ENCODE measurements around the gene THAP3. TPM values are rescaled to one million over a fixed set of nuclear protein-coding genes. Genes with fewer than 3 reads are reported as not detected.

The THAP3 gene
- 18.7 and 19.4 TPM in 2 replicates for total RNA-seq

GRCh38 chr1:6624710-6625583, at the start of gene THAP3:
THAP3 (plus strand) TSS chr1:6624868; CDS start chr1:6625219, 351 bp downstream.
- peak; percentile 92 for DNase-seq (ENCODE audit: low read depth)
- peak within 1 kb of the TSS; percentile 77 for H3K4me3 ChIP-seq (ENCODE audit: low read depth, low read length)

GRCh38 chr1:6577831-6578525, 46.7 kb upstream of the THAP3 start:
- no peak for TF ChIP-seq CTCF (IDR thresholded peaks at IDR 0.05; ENCODE audit: insufficient read depth, low read depth, low read length)
- H3K4me3 ChIP-seq (ENCODE audit: low read depth, low read length) = no peak overlapping the region
- no peak for DNase-seq (ENCODE audit: low read depth)

More at GRCh38 chr1:6624710-6625583, at the start of gene THAP3:
- TF ChIP-seq CTCF (IDR thresholded peaks at IDR 0.05; ENCODE audit: insufficient read depth, low read depth, low read length) = no peak

- H3K4me3 ChIP-seq (ENCODE audit: low read depth, low read length) = peak overlapping the region; percentile 80
- TF ChIP-seq CTCF (IDR thresholded peaks at IDR 0.05; ENCODE audit: insufficient read depth, low read depth, low read length) = no peak
- DNase-seq (ENCODE audit: low read depth) = no peak
Observed at GRCh38 chr1:6578624-6579373, 45.9 kb upstream of the THAP3 start.

- TF ChIP-seq CTCF (IDR thresholded peaks at IDR 0.05; ENCODE audit: insufficient read depth, low read depth, low read length) = no peak
- H3K4me3 ChIP-seq (ENCODE audit: low read depth, low read length) = peak within 1 kb of the TSS; percentile 80
- peak; percentile 97 for DNase-seq (ENCODE audit: low read depth)
Observed at GRCh38 chr1:6579374-6580118, 45.1 kb upstream of the THAP3 start, which contains the start of gene ZBTB48. ZBTB48 (plus strand) TSS chr1:6579994; CDS start chr1:6580610, 616 bp downstream.

- DNase-seq (ENCODE audit: low read depth) = peak; percentile 16
- H3K4me3 ChIP-seq (ENCODE audit: low read depth, low read length) = peak overlapping the region; percentile 80
- TF ChIP-seq CTCF (IDR thresholded peaks at IDR 0.05; ENCODE audit: insufficient read depth, low read depth, low read length) = no peak
Observed at GRCh38 chr1:6580119-6580592, 44.5 kb upstream of the THAP3 start.
